Neural cell (in vitro differentiated cells): ENCODE results near the gene RIPK3. TPM values are rescaled to one million over a fixed set of nuclear protein-coding genes. Genes with fewer than 3 reads are reported as not detected.
"Not testable (repeated sequence)": the region's sequence is repeated elsewhere in the genome, so short reads cannot be mapped to it uniquely, and the experiment has no call there.

Experiments used
- H2AFZ ChIP-seq: fragments of 200-600, 300-800 bp; sonication (generic), shearing (Covaris generic); 2 replicates; pipeline ENCODE4 v1.6.0; 2014; ENCODE audit warnings: low read depth, mild to moderate bottlenecking, antibody characterized with exemption, low read length, moderate library complexity
- H3F3A ChIP-seq: fragments of 200-600 bp; shearing (Covaris generic); 2 replicates; pipeline ENCODE4 v1.6.1; 2016; ENCODE audit warnings: mild to moderate bottlenecking, moderate library complexity, mixed read lengths, antibody characterized with exemption, low read length; ENCODE audit not compliant: insufficient read depth, poor library complexity, severe bottlenecking
- H3K27ac ChIP-seq: fragments of 200-600, 300-800 bp; sonication (generic), shearing (Covaris generic); 2 replicates; pipeline ENCODE4 v1.5.1; 2014; ENCODE audit warnings: mild to moderate bottlenecking, low read length, moderate library complexity
- H3K27me3 ChIP-seq: fragments of 300-800, 200-600 bp; sonication (generic), shearing (Covaris generic); 2 replicates; pipeline ENCODE4 v1.6.0; 2014; ENCODE audit warnings: mild to moderate bottlenecking, low read depth, low read length, moderate library complexity; ENCODE audit not compliant: insufficient read depth
- H3K36me3 ChIP-seq: fragments of 300-800, 200-600 bp; sonication (generic), shearing (Covaris generic); 2 replicates; pipeline ENCODE4 v1.5.1; 2014; ENCODE audit warnings: mild to moderate bottlenecking, antibody characterized with exemption, low read length, moderate library complexity; ENCODE audit not compliant: insufficient read depth
- H3K4me2 ChIP-seq: fragments of 300-800, 200-600 bp; sonication (generic), shearing (Covaris generic); 2 replicates; pipeline ENCODE4 v1.6.0; 2014; ENCODE audit warnings: mild to moderate bottlenecking, low read length
- H3K4me3 ChIP-seq: fragments of 300-800, 200-600 bp; sonication (generic), shearing (Covaris generic); 2 replicates; pipeline ENCODE4 v1.5.1; 2014; ENCODE audit warnings: mild to moderate bottlenecking, low read length, moderate library complexity
- H3K79me2 ChIP-seq: fragments of 200-600 bp; shearing (Covaris generic); replicated peaks from 2 replicates; pipeline ENCODE4 v1.6.0; 2014; ENCODE audit warnings: mild to moderate bottlenecking, low read length, moderate library complexity; ENCODE audit not compliant: insufficient read depth
- H3K9ac ChIP-seq: fragments of 300-800, 200-600 bp; sonication (generic), shearing (Covaris generic); 2 replicates; pipeline ENCODE4 v1.6.1; 2016; ENCODE audit warnings: mild to moderate bottlenecking, low read length, mixed read lengths
- H3K9me2 ChIP-seq: fragments of 200-600 bp; shearing (Covaris generic); 2 replicates; pipeline ENCODE4 v1.6.1; 2016; ENCODE audit warnings: mild to moderate bottlenecking, low read length, mixed read lengths; ENCODE audit not compliant: insufficient read depth
- H3K9me3 ChIP-seq: fragments of 200-600, 300-800 bp; sonication (generic), shearing (Covaris generic); 2 replicates; pipeline ENCODE4 v1.6.1; 2016; ENCODE audit warnings: mild to moderate bottlenecking, mixed run types, low read length, moderate library complexity, mixed read lengths
- H4K20me1 ChIP-seq: fragments of 200-600 bp; shearing (Covaris generic); 2 replicates; pipeline ENCODE4 v1.6.1; 2016; ENCODE audit warnings: mild to moderate bottlenecking, mixed run types; ENCODE audit not compliant: insufficient read depth
- EP300 ChIP-seq: fragments of 450-650 bp; conservative IDR thresholded peaks from 2 replicates; pipeline ENCODE4 v1.6.1; 2014; ENCODE audit warnings: antibody characterized with exemption, mild to moderate bottlenecking, moderate library complexity; ENCODE audit not compliant: poor library complexity, severe bottlenecking
- EZH2 ChIP-seq: fragments of 200-600, 300-800 bp; shearing (Covaris generic), sonication (generic); IDR thresholded peaks from 2 replicates; pipeline ENCODE4 v1.6.1; 2014; ENCODE audit warnings: antibody characterized with exemption, low read length, borderline replicate concordance, mild to moderate bottlenecking; ENCODE audit not compliant: insufficient read depth, poor library complexity, severe bottlenecking
- MXI1 ChIP-seq: fragments of 450-650 bp; conservative IDR thresholded peaks from 2 replicates; pipeline ENCODE4 v1.6.1; 2014; ENCODE audit warnings: antibody characterized with exemption, mild to moderate bottlenecking; ENCODE audit not compliant: poor library complexity, severe bottlenecking
- POLR2AphosphoS5 ChIP-seq: IDR thresholded peaks from 2 replicates; pipeline ENCODE4 v1.6.1; 2012
- RAD21 ChIP-seq: fragments of 450-650 bp; conservative IDR thresholded peaks from 2 replicates; pipeline ENCODE4 v1.6.1; 2014; ENCODE audit warnings: antibody characterized with exemption, mild to moderate bottlenecking, moderate library complexity
- REST ChIP-seq: IDR thresholded peaks from 2 replicates; pipeline ENCODE4 v1.6.1; 2012; ENCODE audit warnings: borderline replicate concordance
- SMC3 ChIP-seq: fragments of 450-650 bp; conservative IDR thresholded peaks from 2 replicates; pipeline ENCODE4 v1.6.1; 2014; ENCODE audit warnings: antibody characterized with exemption, mild to moderate bottlenecking, moderate library complexity; ENCODE audit not compliant: poor library complexity
- TAF1 ChIP-seq: IDR thresholded peaks from 2 replicates; pipeline ENCODE4 v1.6.1; 2012; ENCODE audit warnings: low read depth
- polyA plus RNA-seq: library from polyadenylated mRNA; depleted of rRNA; stranded (reverse); fragments of >200 nt; gene quantifications from 2 replicates; pipeline ENCODE4 v1.2.3, GENCODE V29; 2014
- TF ChIP-seq, protein P1 (sequence below): fragments of 450-650 bp; IDR thresholded peaks from 2 replicates; pipeline ENCODE4 v1.5.1; 2014; ENCODE audit warnings: antibody characterized with exemption, mild to moderate bottlenecking, moderate library complexity; ENCODE audit not compliant: poor library complexity, severe bottlenecking

RIPK3 gene
- polyA plus RNA-seq, 1 donor from 2014 or later = not detected

GRCh38 chr14:24371605-24372004 lies 31.8 kb upstream of the RIPK3 start:
- not testable (repeated sequence) for H4K20me1 ChIP-seq, H3F3A ChIP-seq, H3K27ac ChIP-seq, H2AFZ ChIP-seq, H3K9me2 ChIP-seq, H3K4me3 ChIP-seq, H3K4me2 ChIP-seq, H3K9ac ChIP-seq, H3K36me3 ChIP-seq, H3K79me2 ChIP-seq, H3K9me3 ChIP-seq
- H3K27me3 ChIP-seq = peaks cover 12% of the 10 kb centered on the region

DNA sequence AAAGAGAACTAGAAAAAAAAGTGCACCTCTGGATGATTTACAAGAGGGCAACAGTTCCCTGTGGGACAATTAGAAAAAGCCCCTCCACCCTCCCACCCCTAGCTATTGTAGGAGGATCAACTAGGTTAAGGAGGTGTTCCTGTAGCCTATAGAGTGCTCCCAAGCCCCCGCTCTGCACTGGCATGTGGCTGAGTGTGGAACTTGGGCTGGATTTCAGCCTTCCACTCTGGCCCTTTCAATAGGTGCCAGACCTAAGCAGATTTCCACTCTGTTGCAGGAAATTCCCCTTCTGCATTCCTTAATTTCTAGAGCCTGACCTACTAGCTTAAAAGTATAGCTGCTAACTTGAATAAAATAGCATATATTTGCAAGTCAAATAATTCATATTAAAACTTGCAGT lies 31.0 kb upstream of the RIPK3 start:
- TF ChIP-seq TAF1 = no peak
- TF ChIP-seq RAD21 = no peak
- no peak for TF ChIP-seq EP300
- TF ChIP-seq POLR2AphosphoS5 = no peak
- TF ChIP-seq, protein P1, sequence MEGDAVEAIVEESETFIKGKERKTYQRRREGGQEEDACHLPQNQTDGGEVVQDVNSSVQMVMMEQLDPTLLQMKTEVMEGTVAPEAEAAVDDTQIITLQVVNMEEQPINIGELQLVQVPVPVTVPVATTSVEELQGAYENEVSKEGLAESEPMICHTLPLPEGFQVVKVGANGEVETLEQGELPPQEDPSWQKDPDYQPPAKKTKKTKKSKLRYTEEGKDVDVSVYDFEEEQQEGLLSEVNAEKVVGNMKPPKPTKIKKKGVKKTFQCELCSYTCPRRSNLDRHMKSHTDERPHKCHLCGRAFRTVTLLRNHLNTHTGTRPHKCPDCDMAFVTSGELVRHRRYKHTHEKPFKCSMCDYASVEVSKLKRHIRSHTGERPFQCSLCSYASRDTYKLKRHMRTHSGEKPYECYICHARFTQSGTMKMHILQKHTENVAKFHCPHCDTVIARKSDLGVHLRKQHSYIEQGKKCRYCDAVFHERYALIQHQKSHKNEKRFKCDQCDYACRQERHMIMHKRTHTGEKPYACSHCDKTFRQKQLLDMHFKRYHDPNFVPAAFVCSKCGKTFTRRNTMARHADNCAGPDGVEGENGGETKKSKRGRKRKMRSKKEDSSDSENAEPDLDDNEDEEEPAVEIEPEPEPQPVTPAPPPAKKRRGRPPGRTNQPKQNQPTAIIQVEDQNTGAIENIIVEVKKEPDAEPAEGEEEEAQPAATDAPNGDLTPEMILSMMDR = no peak
- TF ChIP-seq SMC3 = no peak
- TF ChIP-seq EZH2 = no peak
- TF ChIP-seq MXI1 = no peak
- no peak for TF ChIP-seq REST
- no peak overlapping the region for H3K9ac ChIP-seq
- H3K27ac ChIP-seq = no peak overlapping the region

More for the DNA sequence above, 31.0 kb upstream of the RIPK3 start:
- no peak overlapping the region for H2AFZ ChIP-seq
- H3K79me2 ChIP-seq = no peaks in the 10 kb centered on the region
- H3K36me3 ChIP-seq = no peaks in the 10 kb centered on the region
- H3K9me3 ChIP-seq = no peaks in the 10 kb centered on the region
- H3K4me2 ChIP-seq = no peak overlapping the region
- H3K4me3 ChIP-seq = no peak overlapping the region
- no peaks in the 10 kb centered on the region for H4K20me1 ChIP-seq
- H3F3A ChIP-seq = no peaks in the 10 kb centered on the region
- peaks cover 20% of the 10 kb centered on the region for H3K27me3 ChIP-seq
- H3K9me2 ChIP-seq = no peaks in the 10 kb centered on the region
